ELF-1 (cell line): ENCODE results near the gene SLC35G4.
"Not testable (repeated sequence)": the region's sequence is repeated elsewhere in the genome, so short reads cannot be mapped to it uniquely, and the experiment has no call there.

Experiments
- DNase-seq: peaks from one replicate; pipeline ENCODE4 v3.0.0-alpha.2; 2016; ENCODE audit warnings: low read depth, low spot score

Gene SLC35G4

DNA sequence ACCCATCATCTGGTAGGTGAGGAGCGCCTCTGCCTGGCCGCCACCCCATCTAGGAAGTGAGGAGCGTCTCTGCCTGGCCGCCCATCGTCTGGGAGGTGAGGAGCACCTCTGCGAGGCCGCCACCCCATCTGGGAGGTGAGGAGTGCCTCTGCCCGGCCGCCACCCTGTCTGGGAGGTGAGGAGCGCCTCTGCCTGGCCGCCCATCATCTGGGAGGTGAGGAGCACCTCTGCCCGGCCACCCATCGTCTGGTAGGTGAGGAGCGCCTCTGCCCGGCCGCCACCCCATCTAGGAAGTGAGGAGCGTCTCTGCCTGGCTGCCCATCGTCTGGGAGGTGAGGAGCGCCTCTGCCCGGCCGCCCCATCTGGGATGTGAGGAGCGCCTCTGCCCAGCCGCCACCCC lies 4.2 kb downstream of the SLC35G4 start:
- not testable (repeated sequence) for DNase-seq

DNA sequence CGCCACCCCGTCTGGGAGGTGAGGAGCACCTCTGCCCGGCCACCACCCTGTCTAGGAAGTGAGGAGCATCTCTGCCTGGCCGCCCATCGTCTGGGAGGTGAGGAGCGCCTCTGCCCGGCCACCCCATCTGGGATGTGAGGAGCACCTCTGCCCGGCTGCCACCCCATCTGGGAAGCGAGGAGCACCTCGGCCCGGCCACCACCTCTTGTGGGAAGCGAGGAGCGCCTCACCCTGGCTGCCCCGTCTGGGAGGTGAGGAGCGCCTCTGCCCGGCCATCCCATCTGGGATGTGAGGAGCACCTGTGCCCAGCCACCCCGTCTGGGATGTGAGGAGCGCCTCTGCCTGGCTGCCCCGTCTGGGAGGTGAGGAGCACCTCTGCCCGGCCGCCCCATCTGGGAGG lies 4.6 kb downstream of the SLC35G4 start:
- not testable (repeated sequence) for DNase-seq

DNA sequence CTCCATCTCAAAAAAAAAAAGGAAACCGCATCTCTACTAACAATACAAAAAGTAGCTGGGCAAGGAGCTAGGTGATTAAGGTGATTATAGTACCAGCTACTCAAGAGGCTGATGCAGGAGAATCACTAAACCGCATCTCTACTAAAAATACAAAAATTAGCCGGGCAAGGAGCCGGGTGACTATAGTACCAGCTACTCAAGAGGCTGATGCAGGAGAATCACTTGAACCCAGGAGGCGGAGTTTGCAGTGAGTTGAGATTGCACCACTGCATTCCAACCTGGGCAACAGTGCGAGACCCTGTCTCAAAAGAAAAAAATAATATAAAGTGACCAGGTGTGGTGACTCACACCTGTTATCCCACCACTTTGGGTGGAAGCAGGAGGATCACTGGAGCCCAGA lies 5.6 kb downstream of the SLC35G4 start:
- not testable (repeated sequence) for DNase-seq

DNA sequence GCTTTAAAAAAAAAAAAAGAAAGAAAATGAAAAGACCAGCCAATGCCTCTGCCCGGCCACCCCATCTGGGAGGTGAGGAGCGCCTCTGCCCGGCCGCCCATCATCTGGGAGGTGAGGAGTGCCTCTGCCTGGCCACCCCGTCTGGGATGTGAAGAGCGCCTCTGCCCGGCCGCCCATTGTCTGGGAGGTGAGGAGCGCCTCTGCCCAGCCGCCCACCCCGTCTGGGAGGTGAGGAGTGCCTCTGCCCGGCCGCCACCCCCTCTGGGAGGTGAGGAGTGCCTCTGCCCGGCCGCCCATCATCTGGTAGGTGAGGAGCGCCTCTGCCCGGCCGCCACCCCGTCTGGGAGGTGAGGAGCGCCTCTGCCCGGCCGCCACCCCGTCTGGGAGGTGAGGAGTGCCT lies 37.9 kb downstream of the SLC35G4 start:
- peak; percentile 0 for DNase-seq

GRCh38 chr18:11647804-11648203 lies 38.4 kb downstream of the SLC35G4 start:
- not testable (repeated sequence) for DNase-seq

- no peak for DNase-seq
These were observed 40.4 kb downstream of the SLC35G4 start for GRCh38 chr18:11649839-11650238.

GRCh38 chr18:11651899-11652298 lies 42.5 kb downstream of the SLC35G4 start:
- DNase-seq: no peak

- DNase-seq: no peak
These were observed 44.1 kb downstream of the SLC35G4 start for GRCh38 chr18:11653521-11653920.

- peak; percentile 77 for DNase-seq
These were observed 45.6 kb downstream of the SLC35G4 start for GRCh38 chr18:11654736-11655605.

GRCh38 chr18:11655606-11655932 lies 46.2 kb downstream of the SLC35G4 start:
- DNase-seq: peak; percentile 64

GRCh38 chr18:11657152-11657551 lies 47.8 kb downstream of the SLC35G4 start:
- no peak for DNase-seq

GRCh38 chr18:11657554-11657953 lies 48.2 kb downstream of the SLC35G4 start:
- DNase-seq: no peak

- DNase-seq: no peak
These were observed 48.6 kb downstream of the SLC35G4 start for GRCh38 chr18:11658019-11658418.

DNA sequence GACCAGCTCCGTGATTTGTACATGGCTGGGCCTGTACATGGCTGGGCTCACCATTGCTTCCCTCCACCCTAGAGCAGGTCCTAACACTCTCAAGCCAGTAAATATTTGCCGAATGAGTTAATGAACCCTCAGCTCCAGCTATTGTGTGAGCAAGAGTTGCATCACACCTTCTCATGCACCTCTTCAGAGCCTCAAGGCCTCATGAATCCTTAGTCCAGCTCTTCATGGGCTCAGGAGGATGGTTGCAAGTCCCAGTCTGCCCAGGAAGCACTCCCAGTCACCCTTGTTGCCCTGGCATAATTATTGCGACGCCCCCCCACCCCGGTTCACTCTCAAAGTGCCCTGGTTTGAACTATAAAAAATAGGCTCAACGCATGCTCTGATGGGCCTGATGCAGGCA lies 49.6 kb downstream of the SLC35G4 start:
- peak; percentile 0 for DNase-seq
